Fibroblast of peridontal ligament (primary cell): ENCODE results near the gene LDLRAD4.
A peak's percentile ranks its signal among the peaks of the same experiment; 100 is the strongest.

Experiments
- DNase-seq: peaks from one replicate; pipeline ENCODE4 v3.0.0-alpha.2; 2010; ENCODE audit errors: extremely low read depth

LDLRAD4 gene

GRCh38 chr18:13218368-13218991 is at the start of gene LDLRAD4:
TSS of gene LDLRAD4 (plus strand) at chr18:13218760.
- DNase-seq = no peak

DNA sequence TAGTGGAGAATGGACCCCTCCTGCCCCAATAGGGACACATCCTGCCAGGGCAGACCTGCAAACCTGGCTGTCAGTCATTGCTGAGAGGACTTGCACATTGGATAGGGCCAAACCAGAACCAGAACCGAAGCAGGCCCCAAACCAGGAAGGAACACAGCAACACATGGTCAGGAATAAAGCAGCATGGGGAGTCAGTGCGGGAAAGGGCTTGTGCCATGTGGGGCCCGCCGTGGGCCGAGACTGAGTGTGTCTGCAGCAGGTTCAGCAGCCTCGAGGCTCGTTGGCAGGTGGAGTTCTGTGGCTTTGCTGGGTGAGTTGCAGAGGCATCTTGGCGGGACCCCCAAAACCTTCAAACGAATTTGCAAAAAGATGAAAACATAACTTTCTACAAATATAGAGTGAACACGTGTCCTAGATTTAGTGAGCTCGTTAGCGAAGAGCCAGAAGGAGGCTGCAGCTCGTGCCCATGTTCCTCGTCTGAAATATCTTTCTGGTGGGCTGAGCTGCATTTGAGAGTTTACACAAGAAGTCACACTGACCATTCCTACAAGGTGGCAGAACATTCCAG is 44.9 kb upstream of the LDLRAD4 start:
- no peak for DNase-seq

DNA sequence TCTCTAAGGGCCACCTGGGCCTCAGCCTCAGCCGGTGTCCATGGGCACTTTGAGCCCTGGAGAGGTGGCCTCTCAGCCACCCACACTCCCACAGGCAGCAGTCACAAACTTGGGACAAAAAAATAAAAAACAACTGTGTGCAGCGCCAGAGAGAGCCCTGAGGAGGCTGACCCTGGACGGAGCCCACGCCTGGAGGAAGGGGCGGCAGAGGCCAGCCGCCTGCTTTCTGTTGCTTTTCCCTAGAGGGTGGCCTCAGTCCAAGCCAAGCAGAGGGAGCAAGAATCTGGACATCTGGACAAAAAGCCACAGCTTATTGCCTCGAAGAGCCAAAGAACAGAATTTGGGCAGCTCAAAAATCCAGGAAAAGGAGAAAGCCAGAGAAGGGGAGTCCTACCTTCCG is 43.3 kb upstream of the LDLRAD4 start:
- DNase-seq = no peak

DNA sequence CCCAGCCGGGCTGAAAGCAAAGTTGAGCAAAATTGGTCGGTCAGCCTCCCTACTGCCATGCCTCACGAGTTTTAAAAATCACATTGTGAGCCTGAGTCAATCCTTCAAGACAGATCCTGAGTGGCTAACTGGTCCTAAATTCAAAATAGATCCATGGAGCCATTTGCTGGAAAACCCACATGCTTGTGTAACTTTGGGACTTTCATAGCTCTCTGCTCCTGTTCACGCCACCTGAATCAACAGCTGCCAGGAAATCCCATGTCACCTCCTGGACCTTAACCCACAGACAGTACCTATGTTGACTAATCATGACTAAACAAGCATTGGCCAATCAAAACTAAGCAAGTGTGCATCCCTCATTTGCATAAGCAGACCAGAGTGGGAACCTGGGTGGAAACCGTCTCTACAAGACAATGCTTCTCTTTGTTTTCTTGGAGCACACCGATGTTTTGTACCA is 42.8 kb upstream of the LDLRAD4 start:
- no peak for DNase-seq

GRCh38 chr18:13176847-13177246 is 41.7 kb upstream of the LDLRAD4 start:
- no peak for DNase-seq

GRCh38 chr18:13178197-13178596 is 40.4 kb upstream of the LDLRAD4 start:
- DNase-seq = no peak

DNA sequence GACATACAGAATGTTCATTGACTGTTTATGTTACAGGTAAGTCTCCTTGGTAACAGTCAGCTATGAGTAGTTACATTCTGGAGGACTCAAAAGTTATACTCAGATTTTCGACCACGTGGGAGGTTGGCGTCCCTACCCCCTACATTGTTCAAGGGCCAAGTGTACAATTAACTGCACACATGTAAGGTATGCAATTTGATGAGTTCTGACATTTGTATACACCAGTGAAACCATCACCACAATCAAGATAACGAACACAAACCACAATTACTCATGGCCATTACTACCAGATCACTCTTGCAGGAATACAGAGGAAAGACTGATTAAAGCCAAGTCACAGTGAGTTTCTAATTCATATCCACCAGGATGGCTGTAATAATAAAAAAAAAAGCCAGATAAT is 39.6 kb upstream of the LDLRAD4 start:
- peak; percentile 43 for DNase-seq

GRCh38 chr18:13179566-13180113 is 38.9 kb upstream of the LDLRAD4 start:
- no peak for DNase-seq

DNA sequence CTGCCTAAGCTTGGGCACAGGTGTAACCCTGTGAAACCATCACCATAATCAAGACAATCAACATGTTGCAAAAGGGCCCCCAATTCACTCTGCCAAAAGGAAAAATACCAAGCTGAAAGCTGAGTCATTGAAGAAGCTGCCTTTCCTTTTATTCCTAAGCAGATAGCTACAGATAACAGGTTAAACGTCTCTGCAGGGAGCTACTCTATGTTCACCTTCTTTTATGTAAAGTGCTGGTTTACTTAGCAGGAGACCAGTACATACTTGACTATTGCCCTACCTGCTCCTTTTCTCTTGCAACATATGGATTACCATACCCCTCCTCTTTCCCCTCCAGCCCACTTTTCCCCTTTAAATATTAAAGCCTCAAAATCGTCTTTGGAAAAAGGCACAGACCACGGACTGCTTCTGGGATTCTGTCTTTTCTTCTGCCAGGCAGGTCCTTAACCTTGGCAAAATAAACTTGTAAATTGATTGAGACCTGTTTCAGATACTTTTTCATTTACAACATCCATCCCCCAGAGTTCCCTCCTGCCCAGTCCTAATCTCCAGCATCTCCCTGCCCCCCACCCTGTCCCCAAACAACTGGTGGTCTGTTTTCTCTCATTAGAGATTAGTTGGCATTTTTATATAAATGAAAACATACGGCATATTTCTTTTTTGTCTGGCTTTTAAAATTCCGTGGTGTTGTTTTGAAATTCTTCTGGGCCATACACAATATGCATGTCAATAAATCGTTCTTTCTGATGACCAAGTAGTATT is 37.8 kb upstream of the LDLRAD4 start:
- no peak for DNase-seq

DNA sequence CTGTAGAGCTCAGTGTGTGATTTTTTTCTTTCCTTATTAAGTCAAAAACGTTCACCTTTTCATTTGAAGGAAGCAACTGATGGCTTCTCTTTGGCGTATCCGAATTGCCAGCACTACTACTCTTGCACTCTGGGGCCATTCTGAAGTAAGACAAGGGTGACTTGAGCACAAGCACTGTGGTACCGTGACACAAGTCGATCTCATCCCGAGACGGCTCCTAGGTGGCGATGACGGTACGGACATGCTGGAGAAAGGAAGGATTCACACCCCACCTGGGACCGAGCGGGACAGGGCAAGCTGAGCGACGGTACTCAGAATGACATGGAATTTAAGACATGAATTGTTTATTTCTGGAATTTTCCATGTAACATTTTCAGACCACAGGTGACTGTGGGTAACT is 36.8 kb upstream of the LDLRAD4 start:
- no peak for DNase-seq

GRCh38 chr18:13183359-13183758 is 35.2 kb upstream of the LDLRAD4 start:
- DNase-seq = no peak

DNA sequence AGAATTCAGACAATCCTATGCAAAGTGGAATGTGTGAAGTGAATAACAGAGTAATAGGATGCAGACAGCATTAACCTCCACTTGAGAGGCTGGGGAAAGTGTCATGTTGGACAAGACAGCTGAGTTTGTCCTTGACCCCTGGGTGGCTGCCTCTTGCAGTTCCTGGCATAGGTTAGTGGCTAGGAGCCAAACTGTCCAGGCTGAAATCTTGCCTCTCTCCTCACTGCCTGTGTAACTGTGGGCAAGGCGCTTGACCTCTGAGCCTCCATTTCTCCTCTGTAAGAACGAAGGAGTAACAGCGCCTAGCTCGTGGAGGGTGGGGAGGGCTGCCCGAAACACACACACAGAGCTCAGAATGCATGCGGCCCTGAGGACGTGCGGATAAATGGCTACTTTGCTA is 34.8 kb upstream of the LDLRAD4 start:
- DNase-seq = no peak

GRCh38 chr18:13184396-13184795 is 34.2 kb upstream of the LDLRAD4 start:
- DNase-seq = no peak

GRCh38 chr18:13185675-13186198 is 32.8 kb upstream of the LDLRAD4 start:
- no peak for DNase-seq

- DNase-seq = no peak
These were observed 31.9 kb upstream of the LDLRAD4 start for GRCh38 chr18:13186687-13187086.

GRCh38 chr18:13187498-13187897 is 31.1 kb upstream of the LDLRAD4 start:
- DNase-seq = no peak

- DNase-seq = no peak
These were observed 27.5 kb upstream of the LDLRAD4 start for GRCh38 chr18:13191031-13191430.

GRCh38 chr18:13191779-13192178 is 26.8 kb upstream of the LDLRAD4 start:
- DNase-seq = no peak

- no peak for DNase-seq
These were observed 25.6 kb upstream of the LDLRAD4 start for GRCh38 chr18:13192970-13193369.

- DNase-seq = no peak
These were observed 24.3 kb upstream of the LDLRAD4 start for GRCh38 chr18:13194239-13194638.

DNA sequence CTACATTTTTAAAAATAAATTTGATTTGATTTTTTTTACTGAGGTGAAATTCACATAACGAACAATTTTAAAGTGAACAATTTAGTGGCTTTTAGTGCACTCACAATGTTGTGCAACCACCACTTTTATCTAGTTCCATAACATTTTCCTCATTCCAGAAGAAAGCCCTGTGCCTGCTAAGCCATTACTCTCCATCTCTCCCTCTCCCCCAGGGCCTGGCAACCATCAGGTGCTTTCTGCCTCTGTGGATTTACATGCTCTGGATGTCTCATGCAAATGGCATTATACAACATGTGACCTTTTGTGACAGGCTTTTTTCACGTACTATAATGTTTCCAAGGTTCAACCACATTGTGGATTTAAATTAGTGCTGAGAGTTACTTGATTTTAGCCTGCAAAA is 19.9 kb upstream of the LDLRAD4 start:
- DNase-seq = no peak

DNA sequence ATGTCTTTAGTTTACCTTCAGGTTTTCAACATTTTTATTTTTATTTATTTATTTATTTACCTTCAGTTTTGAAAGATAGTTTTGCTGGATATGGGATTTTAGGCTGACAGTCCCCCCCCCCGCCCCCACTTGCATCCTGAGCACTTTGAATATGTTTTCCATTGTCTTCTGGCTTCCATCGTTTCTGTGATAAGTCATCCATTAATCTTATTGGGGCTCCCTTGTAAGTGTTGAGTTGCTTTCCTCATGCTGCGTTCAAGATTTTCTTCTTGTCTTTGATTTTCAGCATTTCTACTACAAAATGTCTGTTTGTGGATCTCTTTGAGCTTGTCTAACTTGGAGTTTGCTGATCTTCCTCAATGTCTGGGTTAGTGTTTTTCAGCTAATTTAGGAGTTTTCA is 19.4 kb upstream of the LDLRAD4 start:
- no peak for DNase-seq

GRCh38 chr18:13201292-13201691 is 17.3 kb upstream of the LDLRAD4 start:
- no peak for DNase-seq
